ENCODE results near the gene TMPRSS6.

TMPRSS6 gene

GRCh38 chr22:37115032-37115431 lies 5.5 kb upstream of the TMPRSS6 start:
- DNase-seq = no peak

- DNase-seq = no peak
These were observed 4.2 kb upstream of the TMPRSS6 start for GRCh38 chr22:37113757-37114156.

- DNase-seq = no peak
These were observed 2.7 kb upstream of the TMPRSS6 start for GRCh38 chr22:37112084-37112728.

GRCh38 chr22:37111156-37111717 lies 1.7 kb upstream of the TMPRSS6 start:
- no peak for DNase-seq

GRCh38 chr22:37107816-37108621 lies 1.5 kb downstream of the TMPRSS6 start:
- DNase-seq = no peak

- DNase-seq = no peak
These were observed 3.5 kb downstream of the TMPRSS6 start for GRCh38 chr22:37105990-37106389.

- DNase-seq = no peak
These were observed 4.4 kb downstream of the TMPRSS6 start for GRCh38 chr22:37105154-37105553.

- no peak for DNase-seq
These were observed 5.7 kb downstream of the TMPRSS6 start for GRCh38 chr22:37103656-37104452.

- DNase-seq = no peak
These were observed 6.4 kb downstream of the TMPRSS6 start for GRCh38 chr22:37103151-37103550.

- no peak for DNase-seq
These were observed 8.0 kb downstream of the TMPRSS6 start for GRCh38 chr22:37101311-37102066.

GRCh38 chr22:37100589-37101127 lies 8.9 kb downstream of the TMPRSS6 start:
- peak; percentile 42 for DNase-seq

- no peak for DNase-seq
These were observed 10.4 kb downstream of the TMPRSS6 start for GRCh38 chr22:37098976-37099591.

- no peak for DNase-seq
These were observed 12.2 kb downstream of the TMPRSS6 start for GRCh38 chr22:37097346-37097745.

- DNase-seq = peak; percentile 86
These were observed 14.4 kb downstream of the TMPRSS6 start for GRCh38 chr22:37095113-37095512.

- DNase-seq = no peak
These were observed 15.3 kb downstream of the TMPRSS6 start for GRCh38 chr22:37094239-37094638.

GRCh38 chr22:37092997-37093396 lies 16.5 kb downstream of the TMPRSS6 start:
- DNase-seq = no peak

- DNase-seq = no peak
These were observed 17.5 kb downstream of the TMPRSS6 start for GRCh38 chr22:37091994-37092393.

GRCh38 chr22:37090920-37091695 lies 18.4 kb downstream of the TMPRSS6 start:
- DNase-seq = no peak

- DNase-seq = no peak
These were observed 20.1 kb downstream of the TMPRSS6 start for GRCh38 chr22:37089434-37089833.

- DNase-seq = peak; percentile 46
These were observed 20.6 kb downstream of the TMPRSS6 start for GRCh38 chr22:37088750-37089408.
